WERI-Rb-1 (cell line): ENCODE data around the gene PRKAR2A.

Experiments used
- DNase-seq: peaks from one replicate; pipeline ENCODE4 v3.0.0-alpha.2; 2020
- H3K27ac ChIP-seq: fragments of 250-450 bp; sonication (Bioruptor Pico); 2 replicates; pipeline ENCODE4 v1.5.1; 2020; ENCODE audit warnings: mild to moderate bottlenecking, moderate library complexity
- H3K27me3 ChIP-seq: fragments of 250-450 bp; sonication (Bioruptor Pico); 2 replicates; pipeline ENCODE4 v1.5.1; 2021; ENCODE audit warnings: mild to moderate bottlenecking, low read depth, moderate library complexity; ENCODE audit not compliant: insufficient read depth, severe bottlenecking
- H3K36me3 ChIP-seq: fragments of 250-450 bp; sonication (Bioruptor Pico); 2 replicates; pipeline ENCODE4 v1.5.1; 2020; ENCODE audit warnings: mild to moderate bottlenecking, moderate library complexity
- H3K4me3 ChIP-seq: 2 replicates; pipeline ENCODE4 v1.5.1; 2011; ENCODE audit warnings: low read depth, mild to moderate bottlenecking, control low read depth, low read length
- H3K9me3 ChIP-seq: fragments of 250-450 bp; sonication (Bioruptor Pico); 2 replicates; pipeline ENCODE4 v1.5.1; 2021; ENCODE audit warnings: mild to moderate bottlenecking, moderate library complexity; ENCODE audit not compliant: severe bottlenecking
- TF ChIP-seq, protein P1 (sequence below): IDR thresholded peaks from 2 replicates; pipeline ENCODE4 v1.5.1; 2011; ENCODE audit warnings: low read depth, mild to moderate bottlenecking, control low read depth, inconsistent platforms, low read length

PRKAR2A gene

GRCh38 chr3:48709051-48709461 is 138.6 kb downstream of the PRKAR2A start:
- H3K4me3 ChIP-seq, result no peak overlapping the region
- TF ChIP-seq, protein P1, sequence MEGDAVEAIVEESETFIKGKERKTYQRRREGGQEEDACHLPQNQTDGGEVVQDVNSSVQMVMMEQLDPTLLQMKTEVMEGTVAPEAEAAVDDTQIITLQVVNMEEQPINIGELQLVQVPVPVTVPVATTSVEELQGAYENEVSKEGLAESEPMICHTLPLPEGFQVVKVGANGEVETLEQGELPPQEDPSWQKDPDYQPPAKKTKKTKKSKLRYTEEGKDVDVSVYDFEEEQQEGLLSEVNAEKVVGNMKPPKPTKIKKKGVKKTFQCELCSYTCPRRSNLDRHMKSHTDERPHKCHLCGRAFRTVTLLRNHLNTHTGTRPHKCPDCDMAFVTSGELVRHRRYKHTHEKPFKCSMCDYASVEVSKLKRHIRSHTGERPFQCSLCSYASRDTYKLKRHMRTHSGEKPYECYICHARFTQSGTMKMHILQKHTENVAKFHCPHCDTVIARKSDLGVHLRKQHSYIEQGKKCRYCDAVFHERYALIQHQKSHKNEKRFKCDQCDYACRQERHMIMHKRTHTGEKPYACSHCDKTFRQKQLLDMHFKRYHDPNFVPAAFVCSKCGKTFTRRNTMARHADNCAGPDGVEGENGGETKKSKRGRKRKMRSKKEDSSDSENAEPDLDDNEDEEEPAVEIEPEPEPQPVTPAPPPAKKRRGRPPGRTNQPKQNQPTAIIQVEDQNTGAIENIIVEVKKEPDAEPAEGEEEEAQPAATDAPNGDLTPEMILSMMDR, result no peak
- no peaks in the 10 kb centered on the region for H3K27me3 ChIP-seq
- H3K27ac ChIP-seq, result no peak overlapping the region
- peaks cover 87% of the 10 kb centered on the region for H3K36me3 ChIP-seq
- no peaks in the 10 kb centered on the region for H3K9me3 ChIP-seq
- DNase-seq, result no peak

DNA sequence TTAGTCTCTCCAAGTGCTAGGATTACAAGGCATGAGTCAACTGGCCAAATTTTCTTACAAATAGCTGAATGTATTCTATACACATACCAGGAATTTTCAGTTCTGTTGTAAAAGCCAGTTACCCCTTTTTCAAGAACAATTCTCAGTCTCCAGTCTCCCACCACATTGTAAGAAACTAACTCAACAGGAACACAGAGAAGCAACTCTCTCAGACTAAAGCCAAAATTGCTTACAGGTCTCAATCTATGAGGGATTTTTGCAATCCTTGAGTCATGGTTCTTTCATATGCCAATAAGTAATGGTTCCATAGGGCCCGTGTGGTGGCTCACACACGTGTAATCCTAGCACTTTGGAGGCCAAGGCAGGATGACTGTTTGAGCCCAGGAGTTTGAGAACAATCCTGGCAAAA is 139.2 kb downstream of the PRKAR2A start:
- H3K9me3 ChIP-seq, result no peaks in the 10 kb centered on the region
- peaks cover 87% of the 10 kb centered on the region for H3K36me3 ChIP-seq
- DNase-seq, result no peak
- no peaks in the 10 kb centered on the region for H3K27me3 ChIP-seq
- TF ChIP-seq, protein P1, result no peak
- no peak overlapping the region for H3K4me3 ChIP-seq
- H3K27ac ChIP-seq, result no peak overlapping the region

DNA sequence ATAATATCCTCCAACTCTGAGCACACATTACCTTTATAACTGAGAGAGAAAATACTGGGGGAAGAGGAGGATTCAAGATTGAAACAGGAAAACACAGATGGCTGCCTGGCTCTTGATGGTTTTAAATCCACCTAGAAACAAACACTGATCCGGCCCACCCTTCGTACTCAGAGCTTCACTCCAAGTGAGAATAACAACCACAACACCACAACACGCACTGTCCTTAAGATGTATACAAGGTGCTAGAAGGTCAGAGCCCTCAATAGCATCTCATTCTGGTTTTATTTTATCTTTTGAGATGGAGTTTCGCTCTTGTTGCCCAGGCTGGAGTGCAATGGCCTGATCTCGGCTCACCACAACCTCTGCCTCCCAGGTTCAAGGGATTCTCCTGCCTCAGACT is 140.5 kb downstream of the PRKAR2A start:
- Histone ChIP-seq H3K36me3 (peaks cover 87% of the 10 kb centered on the region), H3K4me3 (no peak overlapping the region), H3K27me3 (no peaks in the 10 kb centered on the region), H3K9me3 (no peaks in the 10 kb centered on the region), H3K27ac (no peak overlapping the region)
- no peak for DNase-seq
- TF ChIP-seq, protein P1, result no peak

DNA sequence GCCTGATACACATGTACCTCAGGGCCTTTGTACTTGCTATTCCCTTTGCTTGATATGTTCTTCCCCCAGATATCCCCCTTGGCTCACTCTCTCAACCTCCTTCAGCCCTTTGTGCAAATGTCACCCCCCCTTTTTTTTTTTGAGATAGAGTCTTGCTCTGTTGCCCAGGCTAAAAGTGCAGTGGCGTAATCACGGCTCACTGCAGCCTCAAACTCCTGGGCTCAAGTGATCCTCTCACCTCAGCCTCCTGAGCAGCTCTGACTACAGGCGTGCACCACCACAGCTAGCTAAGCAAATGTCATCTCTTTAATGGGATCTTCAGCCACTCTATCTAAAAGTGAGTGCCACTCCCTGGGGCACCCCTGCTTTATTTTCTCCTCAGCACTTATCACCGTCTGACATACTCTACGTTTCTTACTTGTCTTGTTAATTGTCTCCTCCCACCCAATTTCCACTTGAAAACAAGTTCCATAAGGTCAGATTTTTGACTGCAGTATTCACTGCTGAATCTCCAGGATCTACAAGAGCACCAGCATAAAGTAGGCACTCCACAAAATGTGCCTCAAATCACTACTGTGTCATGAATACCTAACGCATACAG is 145.3 kb downstream of the PRKAR2A start:
- no peak overlapping the region for H3K4me3 ChIP-seq
- H3K36me3 ChIP-seq, result peaks cover 85% of the 10 kb centered on the region
- TF ChIP-seq, protein P1, result no peak
- H3K27ac ChIP-seq, result no peak overlapping the region
- no peaks in the 10 kb centered on the region for H3K9me3 ChIP-seq
- DNase-seq, result no peak
- H3K27me3 ChIP-seq, result no peaks in the 10 kb centered on the region

DNA sequence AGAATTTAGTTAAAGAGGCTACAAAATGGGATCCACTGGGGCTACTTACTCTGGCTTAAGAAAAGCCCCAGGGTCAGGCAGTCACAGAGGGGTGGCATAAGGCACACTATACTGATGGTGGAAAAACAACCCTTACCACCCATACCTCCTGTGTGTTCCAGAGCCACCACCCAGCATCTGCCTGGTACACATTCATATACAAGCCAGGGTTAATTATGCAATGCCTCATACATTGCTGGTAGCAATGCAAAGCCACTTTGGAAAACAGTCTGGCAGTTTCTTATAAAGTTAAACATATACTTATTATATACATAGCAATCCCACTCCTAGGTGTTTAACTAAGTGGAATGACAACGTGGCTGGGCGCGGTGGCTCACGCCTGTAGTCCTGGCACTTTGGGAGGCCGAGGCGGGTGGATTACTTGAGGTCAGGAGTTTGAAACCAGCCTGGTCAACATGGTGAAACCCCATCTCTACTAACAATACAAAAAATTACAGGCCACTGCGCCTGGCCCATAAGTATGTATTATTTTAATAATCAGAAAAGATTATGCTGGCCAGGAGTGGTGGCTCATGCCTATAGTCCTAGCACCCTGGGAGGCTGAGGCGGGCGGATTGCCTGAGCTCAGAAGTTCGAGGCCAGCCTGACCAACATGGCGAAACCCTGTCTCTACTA is 146.8 kb downstream of the PRKAR2A start:
- no peak for DNase-seq
- H3K27me3 ChIP-seq, result no peaks in the 10 kb centered on the region
- no peak overlapping the region for H3K27ac ChIP-seq
- H3K4me3 ChIP-seq, result no peak overlapping the region
- TF ChIP-seq, protein P1, result no peak
- peaks cover 79% of the 10 kb centered on the region for H3K36me3 ChIP-seq
- H3K9me3 ChIP-seq, result no peaks in the 10 kb centered on the region
